Keratinocyte (primary cell): Measurements from ENCODE around the gene PRKCA. TPM values are rescaled to one million over a fixed set of nuclear protein-coding genes. Genes with fewer than 3 reads are reported as not detected.

Experiments used
- DNase-seq: peaks from one replicate; pipeline ENCODE4 v3.0.0-alpha.2; 2011; ENCODE audit warnings: low read depth, missing footprints, low spot score
- FAIRE-seq: peaks from 2 replicates; lab custom pipeline; 2011; peaks lifted over from hg19 to GRCh38; lab: Jason Lieb, UNC
- H2AFZ ChIP-seq: 2 replicates; pipeline ENCODE4 v1.6.0; 2012; ENCODE audit warnings: low read length, control low read depth, inconsistent platforms; ENCODE audit not compliant: control insufficient read depth
- H3K27ac ChIP-seq: 2 replicates; pipeline ENCODE4 v1.5.1; 2011; ENCODE audit warnings: low read length; ENCODE audit not compliant: control insufficient read depth, insufficient read depth
- H3K27me3 ChIP-seq: 3 replicates; pipeline ENCODE4 v1.6.0; 2011; ENCODE audit warnings: low read length; ENCODE audit not compliant: control insufficient read depth, insufficient read depth; ENCODE audit errors: extremely low read depth
- H3K36me3 ChIP-seq, 2 experiments: 2 replicates in 1 of 2; 3 replicates in 1 of 2; pipeline ENCODE4 v1.5.1; 2011; ENCODE audit warnings: low read length in 2 of 2, mild to moderate bottlenecking in 1 of 2; ENCODE audit not compliant: control insufficient read depth in 2 of 2, insufficient read depth in 2 of 2; ENCODE audit errors: extremely low read depth in 1 of 2
- H3K4me1 ChIP-seq: 3 replicates; pipeline ENCODE4 v1.5.1; 2011; ENCODE audit warnings: low read length; ENCODE audit not compliant: control insufficient read depth, insufficient read depth; ENCODE audit errors: extremely low read depth
- H3K4me2 ChIP-seq: 3 replicates; pipeline ENCODE4 v1.6.0; 2011; ENCODE audit warnings: low read depth, low read length; ENCODE audit not compliant: control insufficient read depth, insufficient read depth; ENCODE audit errors: extremely low read depth
- H3K4me3 ChIP-seq, 3 experiments: fragments of 200-600 bp in 1 of 3; sonication (generic) in 1 of 3; 2 replicates in 2 of 3; 3 replicates in 1 of 3; pipeline ENCODE4 v1.5.1; 2011 to 2016; ENCODE audit warnings: low read length in 3 of 3, mild to moderate bottlenecking in 3 of 3, control low read depth in 2 of 3, inconsistent platforms in 1 of 3, low read depth in 1 of 3, mixed read lengths in 1 of 3, mixed run types in 1 of 3, moderate library complexity in 1 of 3; ENCODE audit not compliant: control insufficient read depth in 2 of 3, insufficient read depth in 2 of 3; ENCODE audit errors: extremely low read depth in 1 of 3
- H3K79me2 ChIP-seq: 2 replicates; pipeline ENCODE4 v1.6.0; 2012; ENCODE audit warnings: low read length; ENCODE audit not compliant: control insufficient read depth, insufficient read depth
- H3K9ac ChIP-seq: 3 replicates; pipeline ENCODE4 v1.6.0; 2011; ENCODE audit warnings: low read length; ENCODE audit not compliant: control insufficient read depth, insufficient read depth; ENCODE audit errors: extremely low read depth
- H3K9me1 ChIP-seq: 3 replicates; pipeline ENCODE4 v1.6.0; 2011; ENCODE audit warnings: low read length; ENCODE audit not compliant: control insufficient read depth, insufficient read depth; ENCODE audit errors: extremely low read depth
- H3K9me3 ChIP-seq: 2 replicates; pipeline ENCODE4 v1.5.1; 2012; ENCODE audit warnings: low read depth, low read length; ENCODE audit not compliant: control insufficient read depth
- H4K20me1 ChIP-seq: 3 replicates; pipeline ENCODE4 v1.6.0; 2011; ENCODE audit warnings: low read length; ENCODE audit not compliant: control insufficient read depth, insufficient read depth; ENCODE audit errors: extremely low read depth
- CTCF ChIP-seq, 3 experiments: IDR thresholded peaks in 1 of 3; conservative IDR thresholded peaks in 1 of 3; optimal IDR thresholded peaks in 1 of 3; 2 replicates in 2 of 3; 3 replicates in 1 of 3; pipeline versions ENCODE3 to v1.5.1; 2011; ENCODE audit warnings: low read length in 3 of 3, mild to moderate bottlenecking in 3 of 3, moderate library complexity in 2 of 3, control low read depth in 1 of 3, inconsistent platforms in 1 of 3; ENCODE audit not compliant: insufficient read depth in 2 of 3; ENCODE audit errors: extremely low read depth in 1 of 3
- EZH2 ChIP-seq: IDR thresholded peaks from one replicate; pipeline ENCODE4 v1.6.1; 2012; ENCODE audit warnings: inconsistent platforms, mild to moderate bottlenecking, low read length, moderate library complexity
- dilution Hi-C: fragments of 300-500 bp; cut with MboI; formaldehyde crosslinking; loops from one replicate; pipeline ENCODE4 v1.7.0; 2020; ENCODE audit warnings: low sequenced_read_pairs; ENCODE audit not compliant: extremely low pct_ligation_motif_present
- polyA plus RNA-seq, 5 experiments: library from polyadenylated mRNA; depleted of rRNA in 3 of 5; stranded (reverse) in 3 of 5; stranded (forward) in 1 of 5; unstranded in 1 of 5; fragments of >200 nt; gene quantifications; 1 replicate in 1 of 5; 2 replicates in 3 of 5; 3 replicates in 1 of 5; pipeline versions ENCODE4 v1.2.1 to v1.2.3, GENCODE V29; 2011 to 2012; ENCODE audit warnings: missing spikeins in 2 of 5, low read depth in 1 of 5, low replicate concordance in 1 of 5

The PRKCA gene
- polyA plus RNA-seq, 1 donor (not counting 4 experiments of a cell fraction or from before 2014, with no cell fraction given), result 3.6 TPM

GRCh38 chr17:66706851-66707450 lies 404.5 kb downstream of the PRKCA start:
- H3K4me2 ChIP-seq, result no peak overlapping the region
- DNase-seq, result peak; percentile 48

GRCh38 chr17:66711401-66711800 lies 409.0 kb downstream of the PRKCA start:
- FAIRE-seq (no peak), DNase-seq (no peak)
- H3K27ac ChIP-seq, result no peak overlapping the region
- H3K4me1 ChIP-seq, result no peaks in the 10 kb centered on the region
- H3K4me2 ChIP-seq, result no peak overlapping the region
- no peak overlapping the region for H3K9ac ChIP-seq
- H2AFZ ChIP-seq, result no peak overlapping the region
- H3K9me1 ChIP-seq, result no peaks in the 10 kb centered on the region
- dilution Hi-C loops, result no loop called here
- no peaks in the 10 kb centered on the region for H3K79me2 ChIP-seq
- H3K27me3 ChIP-seq, result no peaks in the 10 kb centered on the region
- H4K20me1 ChIP-seq, result no peaks in the 10 kb centered on the region
- H3K9me3 ChIP-seq, result no peaks in the 10 kb centered on the region
- H3K4me3 ChIP-seq, result no peak overlapping the region
- no peak for TF ChIP-seq CTCF (optimal IDR thresholded peaks at IDR 0.05 in 1 of 3, IDR thresholded peaks at IDR 0.05 in 1 of 3, conservative IDR thresholded peaks at IDR 0.05 in 1 of 3; ENCODE audit: extremely low read depth in 1 of 3, insufficient read depth in 2 of 3, low read length in 3 of 3)
- H3K36me3 ChIP-seq, result no peaks in the 10 kb centered on the region

More at GRCh38 chr17:66706851-66707450, 404.5 kb downstream of the PRKCA start:
- FAIRE-seq, result no peak
- H3K27me3 ChIP-seq, result no peaks in the 10 kb centered on the region
- no peak overlapping the region for H2AFZ ChIP-seq
- no peaks in the 10 kb centered on the region for H3K9me3 ChIP-seq
- H4K20me1 ChIP-seq, result no peaks in the 10 kb centered on the region
- no peak overlapping the region for H3K4me3 ChIP-seq
- H3K9ac ChIP-seq, result no peak overlapping the region
- no peak overlapping the region for H3K27ac ChIP-seq
- no peaks in the 10 kb centered on the region for H3K79me2 ChIP-seq
- TF ChIP-seq EZH2, result no peak
- TF ChIP-seq CTCF (optimal IDR thresholded peaks at IDR 0.05 in 1 of 3, IDR thresholded peaks at IDR 0.05 in 1 of 3, conservative IDR thresholded peaks at IDR 0.05 in 1 of 3; ENCODE audit: extremely low read depth in 1 of 3, insufficient read depth in 2 of 3, low read length in 3 of 3), result no peak
- H3K4me1 ChIP-seq, result peaks cover 5% of the 10 kb centered on the region
- H3K36me3 ChIP-seq, result no peaks in the 10 kb centered on the region
- H3K9me1 ChIP-seq, result no peaks in the 10 kb centered on the region
- dilution Hi-C loops, result no loop called here
